Measurements from ENCODE around the gene INPP5A.

- TF ChIP-seq CTCF (IDR thresholded peaks at IDR 0.05; ENCODE audit: low read length) (no peak), EZH2phosphoT487 (IDR thresholded peaks at IDR 0.05; ENCODE audit: low read length) (no peak)
Measured at GRCh38 chr10:132735341-132735775, 197.8 kb downstream of the INPP5A start.
